ENCODE measurements around the gene NAV2.

The NAV2 gene

GRCh38 chr11:19679952-19680828 lies 32.4 kb upstream of the NAV2 start:
- no peak overlapping the region for H3K4me3 ChIP-seq (replicated peaks; ENCODE audit: low read depth, low read length)
- peak; percentile 97 for DNase-seq (ENCODE audit: low read depth)
- TF ChIP-seq CTCF (IDR thresholded peaks at IDR 0.05; ENCODE audit: low read length, missing control alignments) = no peak

- TF ChIP-seq CTCF (IDR thresholded peaks at IDR 0.05; ENCODE audit: low read length, missing control alignments) = no peak
- no peak for DNase-seq (ENCODE audit: low read depth)
- H3K4me3 ChIP-seq (replicated peaks; ENCODE audit: low read depth, low read length) = no peak overlapping the region
These were observed 31.7 kb upstream of the NAV2 start for GRCh38 chr11:19680829-19681368.

GRCh38 chr11:19683141-19683805 lies 29.4 kb upstream of the NAV2 start:
- H3K4me3 ChIP-seq (replicated peaks; ENCODE audit: low read depth, low read length) = no peak overlapping the region
- no peak for TF ChIP-seq CTCF (IDR thresholded peaks at IDR 0.05; ENCODE audit: low read length, missing control alignments)
- no peak for DNase-seq (ENCODE audit: low read depth)

GRCh38 chr11:19683862-19684491 lies 28.7 kb upstream of the NAV2 start:
- no peak for DNase-seq (ENCODE audit: low read depth)
- TF ChIP-seq CTCF (IDR thresholded peaks at IDR 0.05; ENCODE audit: low read length, missing control alignments) = no peak

GRCh38 chr11:19686234-19686633 lies 26.4 kb upstream of the NAV2 start:
- H3K4me3 ChIP-seq (replicated peaks; ENCODE audit: low read depth, low read length) = no peak overlapping the region
- no peak for DNase-seq (ENCODE audit: low read depth)
- TF ChIP-seq CTCF (IDR thresholded peaks at IDR 0.05; ENCODE audit: low read length, missing control alignments) = no peak

More at GRCh38 chr11:19683862-19684491, 28.7 kb upstream of the NAV2 start:
- H3K4me3 ChIP-seq (replicated peaks; ENCODE audit: low read depth, low read length) = no peak overlapping the region

GRCh38 chr11:19687392-19687791 lies 25.2 kb upstream of the NAV2 start:
- DNase-seq (ENCODE audit: low read depth) = no peak
- no peak overlapping the region for H3K4me3 ChIP-seq (replicated peaks; ENCODE audit: low read depth, low read length)
- TF ChIP-seq CTCF (IDR thresholded peaks at IDR 0.05; ENCODE audit: low read length, missing control alignments) = no peak

Data from fibroblast of pulmonary artery (primary cell).